GDM1 (cell line): Measurements from ENCODE around the gene DMPK.
"Not testable (repeated sequence)": the region's sequence is repeated elsewhere in the genome, so short reads cannot be mapped to it uniquely, and the experiment has no call there.

Experiments
- DNase-seq: peaks from one replicate; lab custom pipeline; 2025; lab: John Stamatoyannopoulos, UW

Gene DMPK

GRCh38 chr19:45745606-45746005 lies 36.7 kb downstream of the DMPK start:
- DNase-seq: no peak

- no peak for DNase-seq
These were observed 39.3 kb downstream of the DMPK start for GRCh38 chr19:45742969-45743368.

- no peak for DNase-seq
These were observed 42.5 kb downstream of the DMPK start for GRCh38 chr19:45739498-45740439.

- DNase-seq: no peak
These were observed 49.0 kb downstream of the DMPK start, which contains the start of gene MEIOSIN for GRCh38 chr19:45733160-45733810. MEIOSIN (plus strand) TSS chr19:45733439; CDS start chr19:45735377, 1,938 bp downstream.

- peak; percentile 94 for DNase-seq
These were observed 51.7 kb downstream of the DMPK start, which contains the start of gene FBXO46 for GRCh38 chr19:45730368-45731288. FBXO46 (minus strand) TSS chr19:45730896; CDS start chr19:45713495, 17,401 bp downstream.

- no peak for DNase-seq
These were observed 52.4 kb downstream of the DMPK start for GRCh38 chr19:45729800-45730290.

GRCh38 chr19:45728683-45729082 lies 53.6 kb downstream of the DMPK start:
- not testable (repeated sequence) for DNase-seq

GRCh38 chr19:45720065-45720464 lies 62.2 kb downstream of the DMPK start:
- not testable (repeated sequence) for DNase-seq
